HEK293 (cell line): ENCODE results near the gene NYNRIN.

Experiments used
- CTCF ChIA-PET: fragments of 350-600 bp; formaldehyde crosslinking; extraction: SDS; loops from one replicate; lab custom pipeline; 2021; ENCODE audit warnings: antibody characterized with exemption; lab: Yijun Ruan, JAX
- POLR2A ChIA-PET: fragments of 300-600 bp; formaldehyde crosslinking; extraction: SDS; loops from one replicate; lab custom pipeline; 2020; ENCODE audit warnings: antibody characterized with exemption, inconsistent platforms; lab: Yijun Ruan, JAX
- H3K27ac ChIP-seq: fragments of 200-500 bp; sonication (Bioruptor generic); 2 replicates; pipeline ENCODE4 v1.5.1; 2014; ENCODE audit warnings: low read depth, low read length, control low read depth, inconsistent platforms; ENCODE audit errors: extremely low read depth
- H3K36me3 ChIP-seq, 2 experiments: fragments of 200-500 bp in 1 of 2; sonication (Bioruptor generic) in 1 of 2; 1 replicate in 1 of 2; 2 replicates in 1 of 2; pipeline ENCODE4 v1.5.1; 2014 to 2017; ENCODE audit warnings: inconsistent platforms in 2 of 2, low read length in 2 of 2; ENCODE audit not compliant: control insufficient read depth in 2 of 2, insufficient read depth in 1 of 2
- H3K4me1 ChIP-seq: fragments of 200-500 bp; sonication (Bioruptor generic); 2 replicates; pipeline ENCODE4 v1.5.1; 2014; ENCODE audit warnings: mild to moderate bottlenecking, low read length, inconsistent platforms; ENCODE audit not compliant: control insufficient read depth, insufficient read depth
- H3K4me3 ChIP-seq: 2 replicates; pipeline ENCODE4 v1.5.1; 2011; ENCODE audit warnings: low read depth, mild to moderate bottlenecking, control low read depth, low read length, moderate library complexity
- H3K9me3 ChIP-seq: fragments of 200-500 bp; sonication (Bioruptor generic); 2 replicates; pipeline ENCODE4 v1.5.1; 2014; ENCODE audit warnings: low read depth, low read length, inconsistent platforms; ENCODE audit not compliant: control insufficient read depth, insufficient read depth
- BCL11B ChIP-seq: fragments of 450-650 bp; formaldehyde crosslinking; IDR thresholded peaks from 2 replicates; pipeline ENCODE4 v1.5.1; 2016; ENCODE audit warnings: low read depth, missing biosample characterization, missing genetic modification characterization
- IKZF3 ChIP-seq: fragments of 450-650 bp; IDR thresholded peaks from 2 replicates; pipeline ENCODE4 v1.5.0; 2018; ENCODE audit warnings: missing biosample characterization, mild to moderate bottlenecking, missing genetic modification characterization, moderate library complexity
- KLF16 ChIP-seq: fragments of 450-650 bp; formaldehyde crosslinking; IDR thresholded peaks from 2 replicates; pipeline ENCODE4 v1.5.1; 2017; ENCODE audit warnings: missing biosample characterization, missing genetic modification characterization
- KLF8 ChIP-seq: fragments of 450-650 bp; formaldehyde crosslinking; IDR thresholded peaks from 2 replicates; pipeline ENCODE4 v1.5.1; 2016; ENCODE audit warnings: missing biosample characterization, missing genetic modification characterization
- MEIS1 ChIP-seq: sonication (generic); formaldehyde crosslinking; IDR thresholded peaks from 2 replicates; pipeline ENCODE4 v1.8.1; 2022; ENCODE audit warnings: missing genetic modification reagents, mild to moderate bottlenecking, borderline replicate concordance
- ZBTB11 ChIP-seq: fragments of 450-650 bp; formaldehyde crosslinking; conservative IDR thresholded peaks from 2 replicates; pipeline ENCODE4 v1.5.1; 2016; ENCODE audit warnings: low read depth, missing biosample characterization, missing genetic modification characterization
- ZBTB21 ChIP-seq: fragments of 450-650 bp; formaldehyde crosslinking; IDR thresholded peaks from 2 replicates; pipeline ENCODE4 v1.5.1; 2017; ENCODE audit warnings: missing biosample characterization, missing genetic modification characterization
- ZBTB26 ChIP-seq: fragments of 450-650 bp; formaldehyde crosslinking; optimal IDR thresholded peaks from 2 replicates; pipeline ENCODE3; 2016; ENCODE audit warnings: missing biosample characterization, mild to moderate bottlenecking, missing genetic modification characterization
- ZBTB7A ChIP-seq: fragments of 450-650 bp; formaldehyde crosslinking; IDR thresholded peaks from 2 replicates; pipeline ENCODE4 v1.5.1; 2016; ENCODE audit warnings: low read depth, missing biosample characterization, missing genetic modification characterization
- ZEB2 ChIP-seq: fragments of 450-650 bp; formaldehyde crosslinking; IDR thresholded peaks from 2 replicates; pipeline ENCODE4 v1.5.1; 2016; ENCODE audit warnings: missing biosample characterization, missing genetic modification characterization
- ZNF214 ChIP-seq: fragments of 450-650 bp; formaldehyde crosslinking; IDR thresholded peaks from 2 replicates; pipeline ENCODE4 v1.5.1; 2017; ENCODE audit warnings: missing biosample characterization, mild to moderate bottlenecking, missing genetic modification characterization, borderline replicate concordance
- ZNF239 ChIP-seq: fragments of 450-650 bp; formaldehyde crosslinking; IDR thresholded peaks from 2 replicates; pipeline ENCODE4 v1.5.1; 2016; ENCODE audit warnings: missing biosample characterization, missing genetic modification characterization
- ZNF324 ChIP-seq: fragments of 450-650 bp; formaldehyde crosslinking; IDR thresholded peaks from 2 replicates; pipeline ENCODE4 v1.5.1; 2016; ENCODE audit warnings: missing biosample characterization, missing genetic modification characterization
- ZNF335 ChIP-seq: fragments of 450-650 bp; formaldehyde crosslinking; conservative IDR thresholded peaks from 2 replicates; pipeline ENCODE4 v1.5.1; 2016; ENCODE audit warnings: missing biosample characterization, missing genetic modification characterization
- ZNF37A ChIP-seq: fragments of 450-650 bp; IDR thresholded peaks from 2 replicates; pipeline ENCODE4 v1.5.1; 2018; ENCODE audit warnings: missing biosample characterization, missing genetic modification characterization
- ZNF394 ChIP-seq: fragments of 450-650 bp; formaldehyde crosslinking; IDR thresholded peaks from 2 replicates; pipeline ENCODE4 v1.5.1; 2016; ENCODE audit warnings: missing biosample characterization, missing genetic modification characterization, mild to moderate bottlenecking, moderate library complexity, borderline replicate concordance
- ZNF404 ChIP-seq: fragments of 450-650 bp; formaldehyde crosslinking; IDR thresholded peaks from 2 replicates; pipeline ENCODE4 v1.5.1; 2017; ENCODE audit warnings: missing biosample characterization, missing genetic modification characterization
- ZNF518A ChIP-seq: fragments of 450-650 bp; formaldehyde crosslinking; conservative IDR thresholded peaks from 2 replicates; pipeline ENCODE4 v1.5.1; 2016; ENCODE audit warnings: low read depth, missing biosample characterization, missing genetic modification characterization
- ZNF580 ChIP-seq: fragments of 450-650 bp; formaldehyde crosslinking; IDR thresholded peaks from 2 replicates; pipeline ENCODE4 v1.5.1; 2016; ENCODE audit warnings: missing biosample characterization, missing genetic modification characterization
- ZNF677 ChIP-seq: fragments of 450-650 bp; IDR thresholded peaks from 2 replicates; pipeline ENCODE4 v1.5.0; 2018; ENCODE audit warnings: missing biosample characterization, mild to moderate bottlenecking, missing genetic modification characterization, moderate library complexity
- ZNF776 ChIP-seq: fragments of 450-650 bp; formaldehyde crosslinking; IDR thresholded peaks from 2 replicates; pipeline ENCODE4 v1.5.0; 2017; ENCODE audit warnings: missing biosample characterization, missing genetic modification characterization, borderline replicate concordance
- ZNF785 ChIP-seq: fragments of 450-650 bp; formaldehyde crosslinking; IDR thresholded peaks from 2 replicates; pipeline ENCODE4 v1.5.1; 2016; ENCODE audit warnings: missing biosample characterization, missing genetic modification characterization
- TF ChIP-seq, protein P1 (sequence below): fragments of 450-650 bp; formaldehyde crosslinking; IDR thresholded peaks from 2 replicates; pipeline ENCODE4 v1.5.1; 2017; ENCODE audit warnings: missing biosample characterization, missing genetic modification characterization
- TF ChIP-seq, protein P2 (sequence below): fragments of 450-650 bp; IDR thresholded peaks from 2 replicates; pipeline ENCODE4 v1.5.1; 2018; ENCODE audit warnings: missing biosample characterization, mild to moderate bottlenecking, missing genetic modification characterization

The NYNRIN gene

GRCh38 chr14:24425704-24426103 is 26.9 kb downstream of the NYNRIN start (continued):
- TF ChIP-seq ZNF394 (tag by site-specific recombination) (no peak), ZNF37A (tag by site-specific recombination) (peak; percentile 89), IKZF3 (tag by site-specific recombination) (no peak), ZBTB11 (no peak), ZNF776 (tag by site-specific recombination) (peak; percentile 92), KLF16 (tag by site-specific recombination) (no peak), ZBTB21 (no peak), ZNF335 (tag by site-specific recombination) (no peak), ZNF677 (tag by site-specific recombination) (no peak; the same call in 1 of the 2 replicates), ZBTB26 (no peak), BCL11B (no peak), ZNF404 (no peak)
- TF ChIP-seq, protein P1, sequence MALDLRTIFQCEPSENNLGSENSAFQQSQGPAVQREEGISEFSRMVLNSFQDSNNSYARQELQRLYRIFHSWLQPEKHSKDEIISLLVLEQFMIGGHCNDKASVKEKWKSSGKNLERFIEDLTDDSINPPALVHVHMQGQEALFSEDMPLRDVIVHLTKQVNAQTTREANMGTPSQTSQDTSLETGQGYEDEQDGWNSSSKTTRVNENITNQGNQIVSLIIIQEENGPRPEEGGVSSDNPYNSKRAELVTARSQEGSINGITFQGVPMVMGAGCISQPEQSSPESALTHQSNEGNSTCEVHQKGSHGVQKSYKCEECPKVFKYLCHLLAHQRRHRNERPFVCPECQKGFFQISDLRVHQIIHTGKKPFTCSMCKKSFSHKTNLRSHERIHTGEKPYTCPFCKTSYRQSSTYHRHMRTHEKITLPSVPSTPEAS = no peak

DNA sequence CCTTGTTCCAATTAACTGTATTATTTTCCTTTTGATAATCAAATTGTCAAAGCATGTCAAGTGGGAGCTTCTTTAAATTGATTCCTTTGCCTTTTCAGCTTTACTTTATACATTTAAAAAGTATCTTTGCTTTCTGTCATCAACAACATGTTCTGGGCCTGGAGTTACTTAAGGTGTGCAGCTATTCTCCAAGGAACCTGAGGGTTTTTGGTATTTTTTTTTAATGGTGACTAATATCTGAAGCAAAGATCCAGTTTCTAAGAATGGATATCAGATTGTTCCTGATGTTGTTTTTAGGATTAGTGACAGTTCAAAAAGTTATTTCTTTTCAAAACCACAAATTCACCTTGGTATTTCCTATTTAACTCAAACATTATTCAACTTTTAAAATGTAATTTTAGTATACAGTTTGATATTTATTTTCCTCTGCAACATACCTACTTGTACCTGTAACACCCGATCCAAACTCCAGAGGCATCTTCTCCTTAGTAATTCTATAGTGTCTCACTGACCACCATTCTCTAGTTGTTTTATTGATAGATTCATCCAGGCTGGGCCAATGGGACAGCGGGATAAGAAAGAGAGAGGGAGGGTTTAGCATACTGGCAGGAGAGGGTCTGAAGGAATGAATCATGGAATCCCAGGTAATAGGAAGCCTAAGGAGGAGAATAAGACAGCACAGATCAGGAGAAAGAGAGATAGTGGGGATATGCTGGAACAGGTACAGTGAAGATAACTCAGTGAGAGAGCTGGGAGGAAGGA is 27.5 kb downstream of the NYNRIN start:
- H3K36me3 ChIP-seq = peaks cover 0 to 3% of the 10 kb centered on the region in 2 experiments; a peak in 1 of 3 replicates
- H3K4me3 ChIP-seq = no peak overlapping the region
- POLR2A ChIA-PET = interaction anchor here (1.5 kb wide), 1 partner anchor 16 kb away, joined by 4 read pairs; no protein-coding TSS in a partner anchor
- H3K9me3 ChIP-seq = no peaks in the 10 kb centered on the region
- CTCF ChIA-PET = interaction anchor here (0.6 to 13.9 kb wide), 5 partner anchors 10 to 366 kb away, joined by 3 to 468 read pairs (median 7); partner anchors contain the start of gene ADCY4
- H3K27ac ChIP-seq = no peak overlapping the region
- H3K4me1 ChIP-seq = peaks cover 9% of the 10 kb centered on the region
- no peak for TF ChIP-seq ZNF580
- no peak for TF ChIP-seq MEIS1
- TF ChIP-seq ZEB2 = no peak
- no peak for TF ChIP-seq ZNF239 (tag by site-specific recombination)
- no peak for TF ChIP-seq ZNF518A (tag by site-specific recombination)
- TF ChIP-seq ZNF324 (tag by site-specific recombination) = no peak
- TF ChIP-seq, protein P2, sequence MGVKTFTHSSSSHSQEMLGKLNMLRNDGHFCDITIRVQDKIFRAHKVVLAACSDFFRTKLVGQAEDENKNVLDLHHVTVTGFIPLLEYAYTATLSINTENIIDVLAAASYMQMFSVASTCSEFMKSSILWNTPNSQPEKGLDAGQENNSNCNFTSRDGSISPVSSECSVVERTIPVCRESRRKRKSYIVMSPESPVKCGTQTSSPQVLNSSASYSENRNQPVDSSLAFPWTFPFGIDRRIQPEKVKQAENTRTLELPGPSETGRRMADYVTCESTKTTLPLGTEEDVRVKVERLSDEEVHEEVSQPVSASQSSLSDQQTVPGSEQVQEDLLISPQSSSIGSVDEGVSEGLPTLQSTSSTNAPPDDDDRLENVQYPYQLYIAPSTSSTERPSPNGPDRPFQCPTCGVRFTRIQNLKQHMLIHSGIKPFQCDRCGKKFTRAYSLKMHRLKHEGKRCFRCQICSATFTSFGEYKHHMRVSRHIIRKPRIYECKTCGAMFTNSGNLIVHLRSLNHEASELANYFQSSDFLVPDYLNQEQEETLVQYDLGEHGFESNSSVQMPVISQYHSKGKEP = no peak
- TF ChIP-seq ZNF214 (tag by site-specific recombination) = no peak
- no peak for TF ChIP-seq ZNF785 (tag by site-specific recombination)
- TF ChIP-seq KLF8 (tag by site-specific recombination) = no peak
- TF ChIP-seq ZBTB7A (tag by site-specific recombination) = no peak
